Neural progenitor cell (in vitro differentiated cells): Measurements from ENCODE around the gene ARHGAP23.

Experiments
- EZH2 ChIP-seq: fragments of 200-600 bp; sonication (generic); IDR thresholded peaks from 2 replicates; pipeline ENCODE4 v1.6.1; 2017; ENCODE audit warnings: antibody characterized with exemption, mild to moderate bottlenecking, moderate library complexity
- EZH2phosphoT487 ChIP-seq: fragments of 200-600 bp; sonication (generic); IDR thresholded peaks from 2 replicates; pipeline ENCODE4 v1.6.1; 2017; ENCODE audit warnings: antibody characterized with exemption
- TF ChIP-seq, protein P1 (sequence below): fragments of 200-600 bp; sonication (generic); IDR thresholded peaks from 2 replicates; pipeline ENCODE4 v1.5.1; 2017; ENCODE audit warnings: antibody characterized with exemption, mild to moderate bottlenecking

- TF ChIP-seq EZH2 = no peak
- TF ChIP-seq, protein P1, sequence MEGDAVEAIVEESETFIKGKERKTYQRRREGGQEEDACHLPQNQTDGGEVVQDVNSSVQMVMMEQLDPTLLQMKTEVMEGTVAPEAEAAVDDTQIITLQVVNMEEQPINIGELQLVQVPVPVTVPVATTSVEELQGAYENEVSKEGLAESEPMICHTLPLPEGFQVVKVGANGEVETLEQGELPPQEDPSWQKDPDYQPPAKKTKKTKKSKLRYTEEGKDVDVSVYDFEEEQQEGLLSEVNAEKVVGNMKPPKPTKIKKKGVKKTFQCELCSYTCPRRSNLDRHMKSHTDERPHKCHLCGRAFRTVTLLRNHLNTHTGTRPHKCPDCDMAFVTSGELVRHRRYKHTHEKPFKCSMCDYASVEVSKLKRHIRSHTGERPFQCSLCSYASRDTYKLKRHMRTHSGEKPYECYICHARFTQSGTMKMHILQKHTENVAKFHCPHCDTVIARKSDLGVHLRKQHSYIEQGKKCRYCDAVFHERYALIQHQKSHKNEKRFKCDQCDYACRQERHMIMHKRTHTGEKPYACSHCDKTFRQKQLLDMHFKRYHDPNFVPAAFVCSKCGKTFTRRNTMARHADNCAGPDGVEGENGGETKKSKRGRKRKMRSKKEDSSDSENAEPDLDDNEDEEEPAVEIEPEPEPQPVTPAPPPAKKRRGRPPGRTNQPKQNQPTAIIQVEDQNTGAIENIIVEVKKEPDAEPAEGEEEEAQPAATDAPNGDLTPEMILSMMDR = no peak
- TF ChIP-seq EZH2phosphoT487 = no peak
These were observed 8.7 kb upstream of the ARHGAP23 start for GRCh38 chr17:38419508-38419981.
